ENCODE results near the gene AGBL4.

Gene AGBL4

DNA sequence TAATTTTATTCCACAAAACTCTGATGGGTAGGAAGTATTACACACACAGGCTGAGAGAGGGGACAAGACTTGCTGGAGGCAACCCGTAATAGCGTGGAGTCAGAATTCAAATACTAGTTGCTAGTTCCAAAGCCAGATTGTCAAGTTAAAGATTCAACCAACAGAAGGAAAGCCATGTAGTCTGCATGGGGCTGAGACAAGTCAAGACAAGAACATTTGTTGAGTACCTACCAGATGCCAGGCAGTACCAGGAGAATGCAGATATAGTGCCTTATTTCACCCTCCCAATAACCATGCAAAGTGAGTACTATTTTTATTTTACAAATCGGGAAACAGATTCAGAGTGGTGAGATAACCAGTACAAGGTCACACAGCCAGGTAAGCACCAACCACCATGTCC, 1441.3 kb downstream of the AGBL4 start:
- TF ChIP-seq, protein P1, sequence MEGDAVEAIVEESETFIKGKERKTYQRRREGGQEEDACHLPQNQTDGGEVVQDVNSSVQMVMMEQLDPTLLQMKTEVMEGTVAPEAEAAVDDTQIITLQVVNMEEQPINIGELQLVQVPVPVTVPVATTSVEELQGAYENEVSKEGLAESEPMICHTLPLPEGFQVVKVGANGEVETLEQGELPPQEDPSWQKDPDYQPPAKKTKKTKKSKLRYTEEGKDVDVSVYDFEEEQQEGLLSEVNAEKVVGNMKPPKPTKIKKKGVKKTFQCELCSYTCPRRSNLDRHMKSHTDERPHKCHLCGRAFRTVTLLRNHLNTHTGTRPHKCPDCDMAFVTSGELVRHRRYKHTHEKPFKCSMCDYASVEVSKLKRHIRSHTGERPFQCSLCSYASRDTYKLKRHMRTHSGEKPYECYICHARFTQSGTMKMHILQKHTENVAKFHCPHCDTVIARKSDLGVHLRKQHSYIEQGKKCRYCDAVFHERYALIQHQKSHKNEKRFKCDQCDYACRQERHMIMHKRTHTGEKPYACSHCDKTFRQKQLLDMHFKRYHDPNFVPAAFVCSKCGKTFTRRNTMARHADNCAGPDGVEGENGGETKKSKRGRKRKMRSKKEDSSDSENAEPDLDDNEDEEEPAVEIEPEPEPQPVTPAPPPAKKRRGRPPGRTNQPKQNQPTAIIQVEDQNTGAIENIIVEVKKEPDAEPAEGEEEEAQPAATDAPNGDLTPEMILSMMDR (IDR thresholded peaks at IDR 0.05; ENCODE audit: low read depth, low read length) = no peak
- no peaks in the 10 kb centered on the region for H3K9me3 ChIP-seq (ENCODE audit: severe bottlenecking)
- no peak for DNase-seq
- no peak overlapping the region for H3K27ac ChIP-seq
- no peaks in the 10 kb centered on the region for H3K27me3 ChIP-seq (ENCODE audit: insufficient read depth, low read depth, severe bottlenecking)
- H3K36me3 ChIP-seq = no peaks in the 10 kb centered on the region
- H3K4me3 ChIP-seq (ENCODE audit: low read depth, low read length) = no peak overlapping the region

DNA sequence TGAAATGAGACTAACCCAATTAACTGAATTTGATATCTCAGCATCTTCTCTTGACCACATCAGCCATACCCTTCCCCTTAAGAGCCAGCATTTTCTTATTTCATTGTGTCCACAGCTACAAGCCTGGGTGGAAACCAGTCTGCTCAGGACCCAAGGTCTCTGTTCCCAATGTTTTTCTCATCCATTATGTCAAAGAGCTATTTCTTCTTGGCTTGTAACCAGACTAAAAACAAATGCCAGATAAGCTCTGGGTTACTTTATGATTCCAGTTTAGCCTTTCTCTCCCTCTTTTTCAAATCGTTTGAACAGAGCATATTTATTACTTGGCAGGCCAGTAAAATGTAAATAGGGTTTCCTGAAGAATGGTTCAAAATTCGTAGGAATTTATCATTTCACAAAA, 1442.5 kb downstream of the AGBL4 start:
- Histone ChIP-seq H3K9me3 (ENCODE audit: severe bottlenecking) (no peaks in the 10 kb centered on the region), H3K4me3 (ENCODE audit: low read depth, low read length) (no peak overlapping the region), H3K36me3 (no peaks in the 10 kb centered on the region), H3K27ac (no peak overlapping the region), H3K27me3 (ENCODE audit: insufficient read depth, low read depth, severe bottlenecking) (no peaks in the 10 kb centered on the region)
- TF ChIP-seq, protein P1 (IDR thresholded peaks at IDR 0.05; ENCODE audit: low read depth, low read length) = no peak
- DNase-seq = no peak

DNA sequence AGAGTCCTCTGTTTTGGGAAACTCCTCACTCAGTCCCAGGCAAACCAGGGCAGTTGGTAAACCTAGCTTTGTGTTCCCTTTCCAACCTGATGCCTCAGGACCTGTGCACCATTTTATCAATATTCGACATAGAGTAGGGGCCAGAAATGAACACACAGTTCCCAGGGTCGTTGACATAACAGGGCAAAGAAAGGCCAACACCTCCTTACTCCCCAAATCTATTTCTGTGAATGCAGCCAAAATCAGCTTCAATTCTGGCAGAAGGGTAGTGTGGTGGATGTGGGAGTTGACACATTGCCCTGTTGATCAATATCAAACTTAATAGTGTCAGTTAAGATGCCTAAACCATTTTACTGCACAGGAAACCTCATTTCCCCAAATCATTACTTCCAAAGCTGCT, 1447.2 kb downstream of the AGBL4 start:
- H3K4me3 ChIP-seq (ENCODE audit: low read depth, low read length) = no peak overlapping the region
- no peaks in the 10 kb centered on the region for H3K9me3 ChIP-seq (ENCODE audit: severe bottlenecking)
- TF ChIP-seq, protein P1 (IDR thresholded peaks at IDR 0.05; ENCODE audit: low read depth, low read length) = no peak
- H3K36me3 ChIP-seq = no peaks in the 10 kb centered on the region
- H3K27ac ChIP-seq = no peak overlapping the region
- no peak for DNase-seq
- H3K27me3 ChIP-seq (ENCODE audit: insufficient read depth, low read depth, severe bottlenecking) = no peaks in the 10 kb centered on the region

DNA sequence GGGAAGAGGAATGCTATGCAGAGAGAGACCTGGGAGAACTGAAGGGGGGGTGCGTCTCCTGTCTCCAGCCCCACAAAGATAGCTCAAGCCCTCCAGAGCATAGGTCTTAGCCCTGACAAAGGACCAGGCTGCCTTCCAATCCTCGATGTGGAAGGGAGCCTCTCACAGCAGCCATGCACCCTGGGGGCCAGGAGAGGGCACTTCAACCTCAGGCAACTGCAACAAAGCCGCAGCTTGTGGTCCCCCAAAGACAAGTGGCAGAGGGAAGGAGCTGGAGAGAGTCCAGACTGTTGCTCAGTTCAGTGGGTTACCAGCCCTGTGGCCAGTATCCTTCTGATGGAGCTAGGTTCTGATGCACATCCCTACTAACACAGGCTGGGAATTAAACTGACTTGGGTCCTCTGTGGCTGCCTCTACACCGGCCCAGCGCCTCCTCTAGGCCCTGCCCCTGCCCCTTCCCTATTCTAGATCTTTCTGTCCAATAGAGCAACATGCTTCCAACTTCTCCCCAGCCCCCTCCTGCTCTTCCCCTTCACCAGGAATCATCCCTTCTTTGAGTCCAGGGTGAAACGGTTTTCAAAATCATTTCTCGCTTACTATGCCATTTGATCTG, 1451.0 kb downstream of the AGBL4 start:
- H3K36me3 ChIP-seq = no peaks in the 10 kb centered on the region
- no peaks in the 10 kb centered on the region for H3K27me3 ChIP-seq (ENCODE audit: insufficient read depth, low read depth, severe bottlenecking)
- TF ChIP-seq, protein P1 (IDR thresholded peaks at IDR 0.05; ENCODE audit: low read depth, low read length) = peak; percentile 97
- peak; percentile 89 for DNase-seq
- H3K4me3 ChIP-seq (ENCODE audit: low read depth, low read length) = no peak overlapping the region
- no peak overlapping the region for H3K27ac ChIP-seq
- no peaks in the 10 kb centered on the region for H3K9me3 ChIP-seq (ENCODE audit: severe bottlenecking)

DNA sequence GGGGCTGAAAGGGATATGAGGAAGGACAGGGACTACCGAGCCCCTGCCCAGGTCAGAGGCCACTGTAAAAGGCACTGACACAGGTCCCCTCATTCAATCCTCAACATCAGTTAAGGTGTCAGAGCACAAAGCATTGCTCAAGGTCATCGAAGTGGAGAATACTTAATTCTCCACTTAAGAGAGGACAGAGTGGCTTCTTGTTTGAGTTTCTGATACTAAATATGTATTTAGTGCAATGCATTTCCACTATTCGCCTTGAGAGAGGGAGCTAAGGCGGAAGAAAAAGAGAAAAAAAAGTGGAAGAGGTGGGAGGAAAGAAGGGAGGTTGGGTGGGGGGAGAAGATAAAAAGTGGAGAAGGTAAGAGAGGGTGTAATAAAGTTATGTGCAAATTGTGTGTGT, 1451.6 kb downstream of the AGBL4 start:
- Histone ChIP-seq H3K4me3 (ENCODE audit: low read depth, low read length) (no peak overlapping the region), H3K9me3 (ENCODE audit: severe bottlenecking) (no peaks in the 10 kb centered on the region), H3K36me3 (no peaks in the 10 kb centered on the region), H3K27me3 (ENCODE audit: insufficient read depth, low read depth, severe bottlenecking) (no peaks in the 10 kb centered on the region), H3K27ac (no peak overlapping the region)
- TF ChIP-seq, protein P1 (IDR thresholded peaks at IDR 0.05; ENCODE audit: low read depth, low read length) = no peak
- DNase-seq = no peak
